GM23338 (cell line): ENCODE data around the gene USP6. TPM values are rescaled to one million over a fixed set of nuclear protein-coding genes. Genes with fewer than 3 reads are reported as not detected.
"Not testable (repeated sequence)": the region's sequence is repeated elsewhere in the genome, so short reads cannot be mapped to it uniquely, and the experiment has no call there.

Experiments used
- ATAC-seq: fragments of 200-7000 bp; cut with Tn5 transposase; 3 replicates; pipeline ENCODE4 v1.9.1; 2020
- DNase-seq: peaks from one replicate; pipeline ENCODE4 v3.0.0-alpha.2; 2015; ENCODE audit warnings: low spot score
- H2AFZ ChIP-seq: fragments of 200-600 bp; sonication (generic); 2 replicates; pipeline ENCODE4 v1.8.0; 2016; ENCODE audit warnings: antibody characterized with exemption, mild to moderate bottlenecking, moderate library complexity
- H3F3A ChIP-seq: fragments of 200-600 bp; sonication (generic); replicated peaks from 2 replicates; pipeline ENCODE4 v1.8.0; 2017; ENCODE audit warnings: antibody characterized with exemption, mixed run types, low read depth
- H3K27ac ChIP-seq: fragments of 200-600 bp; sonication (generic); 2 replicates; pipeline ENCODE4 v1.6.1; 2016; ENCODE audit warnings: low read depth
- H3K27me3 ChIP-seq: fragments of 200-600 bp; sonication (generic); 2 replicates; pipeline ENCODE4 v1.8.0; 2016; ENCODE audit warnings: mild to moderate bottlenecking, mixed run types, moderate library complexity; ENCODE audit not compliant: insufficient read depth
- H3K36me3 ChIP-seq: fragments of 200-600 bp; sonication (generic); 2 replicates; pipeline ENCODE4 v1.8.0; 2016; ENCODE audit warnings: mild to moderate bottlenecking; ENCODE audit not compliant: insufficient read depth
- H3K4me1 ChIP-seq: fragments of 200-600 bp; sonication (generic); 2 replicates; pipeline ENCODE4 v1.8.0; 2016; ENCODE audit warnings: mild to moderate bottlenecking, moderate library complexity; ENCODE audit not compliant: insufficient read depth
- H3K4me2 ChIP-seq: fragments of 200-600 bp; sonication (generic); 2 replicates; pipeline ENCODE4 v1.7.1; 2017; ENCODE audit warnings: mixed run types
- H3K4me3 ChIP-seq: fragments of 200-600 bp; sonication (generic); 2 replicates; pipeline ENCODE4 v1.6.1; 2016; ENCODE audit warnings: mixed run types
- H3K79me2 ChIP-seq: fragments of 200-600 bp; sonication (generic); replicated peaks from 2 replicates; pipeline ENCODE4 v1.8.0; 2017; ENCODE audit warnings: mild to moderate bottlenecking; ENCODE audit not compliant: insufficient read depth
- H3K9me2 ChIP-seq: fragments of 200-600 bp; sonication (generic); 2 replicates; pipeline ENCODE4 v1.8.0; 2017; ENCODE audit not compliant: insufficient read depth
- H4K20me1 ChIP-seq: fragments of 200-600 bp; sonication (generic); replicated peaks from 2 replicates; pipeline ENCODE4 v1.8.0; 2017; ENCODE audit warnings: mild to moderate bottlenecking; ENCODE audit not compliant: insufficient read depth
- H3K27ac Mint-ChIP-seq: 2 replicates; pipeline ENCODE4 v1.8.0; 2020; ENCODE audit warnings: inconsistent platforms, mild to moderate bottlenecking, moderate library complexity, mixed read lengths
- H3K27me3 Mint-ChIP-seq: 3 replicates; pipeline ENCODE4 v1.8.0; 2022; ENCODE audit warnings: low read depth, mild to moderate bottlenecking, moderate library complexity, mixed read lengths, inconsistent platforms; ENCODE audit not compliant: insufficient read depth, poor library complexity
- H3K36me3 Mint-ChIP-seq: 3 replicates; pipeline ENCODE4 v1.8.0; 2021; ENCODE audit warnings: low read depth, mild to moderate bottlenecking, inconsistent platforms, moderate library complexity, mixed read lengths
- H3K4me1 Mint-ChIP-seq: 3 replicates; pipeline ENCODE4 v1.8.0; 2020; ENCODE audit warnings: mild to moderate bottlenecking, inconsistent platforms, mixed read lengths
- H3K4me3 Mint-ChIP-seq: 3 replicates; pipeline ENCODE4 v1.8.0; 2021; ENCODE audit warnings: moderate library complexity, mild to moderate bottlenecking, inconsistent platforms, mixed read lengths
- H3K9me3 Mint-ChIP-seq: 3 replicates; pipeline ENCODE4 v1.8.0; 2020; ENCODE audit warnings: moderate library complexity, mild to moderate bottlenecking, inconsistent platforms, mixed read lengths
- EZH2 ChIP-seq: fragments of 200-600 bp; sonication (generic); IDR thresholded peaks from one replicate; pipeline ENCODE4 v1.8.0; 2017; ENCODE audit warnings: antibody characterized with exemption, mild to moderate bottlenecking, low read depth; ENCODE audit not compliant: unreplicated experiment
- POLR2AphosphoS5 ChIP-seq: IDR thresholded peaks from 2 replicates; pipeline ENCODE4 v1.6.1; 2016; ENCODE audit warnings: antibody characterized with exemption, low read depth
- ZNF114 ChIP-seq: fragments of 250-450 bp; sonication (Bioruptor Pico); IDR thresholded peaks from 2 replicates; pipeline ENCODE4 v1.5.0; 2020; ENCODE audit warnings: mild to moderate bottlenecking, moderate library complexity
- ZNF331 ChIP-seq: fragments of 250-450 bp; sonication (Bioruptor Pico); IDR thresholded peaks from 2 replicates; pipeline ENCODE4 v1.5.0; 2020; ENCODE audit warnings: low read depth, mild to moderate bottlenecking, moderate library complexity
- polyA plus RNA-seq: library from polyadenylated mRNA; unstranded; fragments of >200 nt; fragmentation: Nextera tagmentation; extraction: Ambion mirVana; gene quantifications from 2 replicates; pipeline ENCODE4 v1.2.1, GENCODE V29; 2016
- total RNA-seq: library from RNA; depleted of rRNA; stranded (reverse); fragments of >200 nt; shearing (Covaris generic); gene quantifications from 2 replicates; pipeline ENCODE4 v1.2.3, GENCODE V29; 2014
- TF ChIP-seq, protein P1 (sequence below): IDR thresholded peaks from one replicate; pipeline ENCODE4 v1.6.1; 2018; ENCODE audit warnings: antibody characterized with exemption; ENCODE audit not compliant: unreplicated experiment
- TF ChIP-seq, protein P2 (sequence below), 2 experiments: fragments of 200-600 bp in 1 of 2; sonication (generic) in 1 of 2; conservative IDR thresholded peaks; 2 replicates each; pipeline versions ENCODE4 v1.5.1 to v1.6.1; 2016 to 2017; ENCODE audit warnings: antibody characterized with exemption in 2 of 2, low read depth in 2 of 2, mild to moderate bottlenecking in 2 of 2, moderate library complexity in 1 of 2
- TF ChIP-seq, protein P3 (sequence below): IDR thresholded peaks from 2 replicates; pipeline ENCODE4 v1.6.1; 2016; ENCODE audit warnings: antibody characterized with exemption

The USP6 gene
- total and polyA plus RNA-seq, 2 experiments from 2014 or later: 0.94 to 1.3 TPM

DNA sequence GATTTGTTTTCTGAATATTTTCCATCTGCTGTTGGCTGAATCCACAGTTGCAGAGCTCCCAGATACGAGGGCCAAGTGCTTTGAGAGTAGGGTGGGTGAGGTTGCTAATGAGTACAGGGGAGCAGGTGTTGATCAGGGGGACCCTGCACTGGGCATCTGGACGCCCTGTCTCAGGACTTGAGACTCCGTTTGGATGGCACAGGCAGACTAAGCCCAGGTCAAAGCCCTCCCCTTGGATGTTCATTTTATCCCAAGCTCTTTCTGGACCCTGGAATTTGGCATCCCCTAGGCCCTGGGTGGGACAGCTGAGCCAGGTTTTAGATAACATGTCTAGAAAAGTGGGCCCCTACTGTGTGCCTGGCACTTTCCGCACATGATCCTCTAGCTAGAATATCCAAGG, 12.1 kb downstream of the USP6 start:
- no peaks in the 10 kb centered on the region for H3K4me1 ChIP-seq
- H3K4me3 ChIP-seq: no peak overlapping the region
- H3K27me3 Mint-ChIP-seq: peaks cover 8% of the 10 kb centered on the region
- no peak overlapping the region for H3K27ac Mint-ChIP-seq
- H3K4me3 Mint-ChIP-seq: no peak overlapping the region
- DNase-seq (no peak), ATAC-seq (no peak)
- no peaks in the 10 kb centered on the region; the same call in 2 of the 3 replicates for H3K9me3 Mint-ChIP-seq
- no peaks in the 10 kb centered on the region for H3K4me1 Mint-ChIP-seq
- no peak overlapping the region for H2AFZ ChIP-seq
- no peak overlapping the region for H3K27ac ChIP-seq
- H4K20me1 ChIP-seq: no peaks in the 10 kb centered on the region
- peaks cover 8% of the 10 kb centered on the region; the same call in 1 of the 2 replicates for H3K27me3 ChIP-seq
- no peak overlapping the region for H3K4me2 ChIP-seq
- H3K36me3 Mint-ChIP-seq: no peaks in the 10 kb centered on the region
- TF ChIP-seq ZNF331 (CRISPR knock-in tag) (no peak), ZNF114 (CRISPR knock-in tag) (no peak), EZH2 (no peak)
- H3K79me2 ChIP-seq: no peaks in the 10 kb centered on the region
- H3F3A ChIP-seq: no peaks in the 10 kb centered on the region
- no peaks in the 10 kb centered on the region for H3K36me3 ChIP-seq
- no peaks in the 10 kb centered on the region for H3K9me2 ChIP-seq

DNA sequence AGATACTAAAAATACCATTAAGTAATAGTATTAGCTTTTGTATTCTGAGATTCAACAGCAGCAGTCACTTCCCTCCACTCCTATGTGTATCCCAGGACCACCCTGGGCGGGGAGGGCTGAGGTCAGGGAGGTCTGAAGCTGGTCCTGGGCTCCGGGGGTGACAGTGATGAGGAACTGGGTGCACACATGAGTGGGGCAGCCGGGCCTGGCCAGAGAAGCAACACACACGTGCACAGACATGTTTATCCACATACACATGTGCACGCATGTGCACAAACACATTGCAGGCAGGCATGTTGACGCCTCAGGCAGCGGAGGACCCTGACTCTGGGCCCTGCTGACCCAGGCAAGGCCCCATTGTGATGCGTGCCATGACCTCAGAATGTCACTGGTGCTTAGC, 12.6 kb downstream of the USP6 start:
- not testable (repeated sequence) for H3K27ac Mint-ChIP-seq, H3K27ac ChIP-seq, H3F3A ChIP-seq, H3K4me1 Mint-ChIP-seq, H3K9me3 Mint-ChIP-seq, DNase-seq, H3K4me3 ChIP-seq, H3K36me3 Mint-ChIP-seq, H3K4me1 ChIP-seq, H3K27me3 ChIP-seq, H3K9me2 ChIP-seq, H3K79me2 ChIP-seq, H3K36me3 ChIP-seq, H3K4me2 ChIP-seq, H3K4me3 Mint-ChIP-seq, ATAC-seq, H3K27me3 Mint-ChIP-seq, H4K20me1 ChIP-seq, H2AFZ ChIP-seq

DNA sequence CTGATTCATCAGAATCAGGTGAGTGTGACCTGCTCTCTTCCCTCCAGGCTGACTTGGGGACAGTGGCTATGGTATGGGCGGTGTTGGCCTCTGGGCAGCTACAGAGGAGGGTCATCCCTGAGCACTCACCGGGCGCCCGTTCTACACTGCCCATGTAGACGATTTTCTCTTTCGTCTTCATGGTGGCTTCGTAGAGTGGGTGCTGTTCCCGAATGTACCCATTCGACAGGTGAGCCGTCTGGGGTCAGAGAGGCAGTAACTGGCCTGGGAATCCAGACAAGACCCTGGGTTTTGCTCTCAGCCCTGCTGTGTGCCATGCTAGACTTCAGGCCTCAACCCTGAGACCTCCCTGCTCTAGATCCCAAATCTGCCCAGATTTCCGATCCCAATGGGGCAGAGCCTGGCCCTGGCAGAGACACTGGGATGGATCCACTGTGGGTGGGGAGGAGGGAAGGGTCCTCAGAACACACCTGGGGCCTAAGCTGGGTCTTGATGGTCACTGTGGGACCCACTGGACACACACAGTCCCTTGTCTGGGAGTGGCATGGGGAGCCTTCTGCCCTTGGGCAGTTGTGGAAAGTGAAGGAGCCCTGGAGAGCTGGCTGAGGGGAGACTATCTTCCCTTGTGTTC, 13.2 kb downstream of the USP6 start:
- Histone ChIP-seq H3F3A (no peaks in the 10 kb centered on the region), H3K27me3 (peaks cover 1% of the 10 kb centered on the region; the same call in 1 of the 2 replicates), H3K27ac (no peak overlapping the region), H3K4me1 (no peaks in the 10 kb centered on the region), H3K36me3 (no peaks in the 10 kb centered on the region), H3K4me3 (no peak overlapping the region), H2AFZ (no peak overlapping the region), H4K20me1 (no peaks in the 10 kb centered on the region), H3K9me2 (no peaks in the 10 kb centered on the region), H3K4me2 (no peak overlapping the region), H3K79me2 (no peaks in the 10 kb centered on the region)
- ATAC-seq (no peak), DNase-seq (no peak)
- Mint-ChIP-seq H3K9me3 (no peaks in the 10 kb centered on the region; the same call in 2 of the 3 replicates), H3K36me3 (no peaks in the 10 kb centered on the region), H3K4me1 (no peaks in the 10 kb centered on the region), H3K27me3 (peaks cover 4% of the 10 kb centered on the region), H3K4me3 (no peak overlapping the region), H3K27ac (no peak overlapping the region)
- TF ChIP-seq, protein P1, sequence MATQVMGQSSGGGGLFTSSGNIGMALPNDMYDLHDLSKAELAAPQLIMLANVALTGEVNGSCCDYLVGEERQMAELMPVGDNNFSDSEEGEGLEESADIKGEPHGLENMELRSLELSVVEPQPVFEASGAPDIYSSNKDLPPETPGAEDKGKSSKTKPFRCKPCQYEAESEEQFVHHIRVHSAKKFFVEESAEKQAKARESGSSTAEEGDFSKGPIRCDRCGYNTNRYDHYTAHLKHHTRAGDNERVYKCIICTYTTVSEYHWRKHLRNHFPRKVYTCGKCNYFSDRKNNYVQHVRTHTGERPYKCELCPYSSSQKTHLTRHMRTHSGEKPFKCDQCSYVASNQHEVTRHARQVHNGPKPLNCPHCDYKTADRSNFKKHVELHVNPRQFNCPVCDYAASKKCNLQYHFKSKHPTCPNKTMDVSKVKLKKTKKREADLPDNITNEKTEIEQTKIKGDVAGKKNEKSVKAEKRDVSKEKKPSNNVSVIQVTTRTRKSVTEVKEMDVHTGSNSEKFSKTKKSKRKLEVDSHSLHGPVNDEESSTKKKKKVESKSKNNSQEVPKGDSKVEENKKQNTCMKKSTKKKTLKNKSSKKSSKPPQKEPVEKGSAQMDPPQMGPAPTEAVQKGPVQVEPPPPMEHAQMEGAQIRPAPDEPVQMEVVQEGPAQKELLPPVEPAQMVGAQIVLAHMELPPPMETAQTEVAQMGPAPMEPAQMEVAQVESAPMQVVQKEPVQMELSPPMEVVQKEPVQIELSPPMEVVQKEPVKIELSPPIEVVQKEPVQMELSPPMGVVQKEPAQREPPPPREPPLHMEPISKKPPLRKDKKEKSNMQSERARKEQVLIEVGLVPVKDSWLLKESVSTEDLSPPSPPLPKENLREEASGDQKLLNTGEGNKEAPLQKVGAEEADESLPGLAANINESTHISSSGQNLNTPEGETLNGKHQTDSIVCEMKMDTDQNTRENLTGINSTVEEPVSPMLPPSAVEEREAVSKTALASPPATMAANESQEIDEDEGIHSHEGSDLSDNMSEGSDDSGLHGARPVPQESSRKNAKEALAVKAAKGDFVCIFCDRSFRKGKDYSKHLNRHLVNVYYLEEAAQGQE: no peak
- TF ChIP-seq POLR2AphosphoS5 (no peak), EZH2 (no peak), ZNF331 (CRISPR knock-in tag) (no peak)
- TF ChIP-seq, protein P2, sequence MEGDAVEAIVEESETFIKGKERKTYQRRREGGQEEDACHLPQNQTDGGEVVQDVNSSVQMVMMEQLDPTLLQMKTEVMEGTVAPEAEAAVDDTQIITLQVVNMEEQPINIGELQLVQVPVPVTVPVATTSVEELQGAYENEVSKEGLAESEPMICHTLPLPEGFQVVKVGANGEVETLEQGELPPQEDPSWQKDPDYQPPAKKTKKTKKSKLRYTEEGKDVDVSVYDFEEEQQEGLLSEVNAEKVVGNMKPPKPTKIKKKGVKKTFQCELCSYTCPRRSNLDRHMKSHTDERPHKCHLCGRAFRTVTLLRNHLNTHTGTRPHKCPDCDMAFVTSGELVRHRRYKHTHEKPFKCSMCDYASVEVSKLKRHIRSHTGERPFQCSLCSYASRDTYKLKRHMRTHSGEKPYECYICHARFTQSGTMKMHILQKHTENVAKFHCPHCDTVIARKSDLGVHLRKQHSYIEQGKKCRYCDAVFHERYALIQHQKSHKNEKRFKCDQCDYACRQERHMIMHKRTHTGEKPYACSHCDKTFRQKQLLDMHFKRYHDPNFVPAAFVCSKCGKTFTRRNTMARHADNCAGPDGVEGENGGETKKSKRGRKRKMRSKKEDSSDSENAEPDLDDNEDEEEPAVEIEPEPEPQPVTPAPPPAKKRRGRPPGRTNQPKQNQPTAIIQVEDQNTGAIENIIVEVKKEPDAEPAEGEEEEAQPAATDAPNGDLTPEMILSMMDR (conservative IDR thresholded peaks at IDR 0.05; ENCODE audit: low read depth in 2 of 2): no peak
- TF ChIP-seq, protein P3, sequence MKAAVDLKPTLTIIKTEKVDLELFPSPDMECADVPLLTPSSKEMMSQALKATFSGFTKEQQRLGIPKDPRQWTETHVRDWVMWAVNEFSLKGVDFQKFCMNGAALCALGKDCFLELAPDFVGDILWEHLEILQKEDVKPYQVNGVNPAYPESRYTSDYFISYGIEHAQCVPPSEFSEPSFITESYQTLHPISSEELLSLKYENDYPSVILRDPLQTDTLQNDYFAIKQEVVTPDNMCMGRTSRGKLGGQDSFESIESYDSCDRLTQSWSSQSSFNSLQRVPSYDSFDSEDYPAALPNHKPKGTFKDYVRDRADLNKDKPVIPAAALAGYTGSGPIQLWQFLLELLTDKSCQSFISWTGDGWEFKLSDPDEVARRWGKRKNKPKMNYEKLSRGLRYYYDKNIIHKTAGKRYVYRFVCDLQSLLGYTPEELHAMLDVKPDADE: no peak
